Measurements from ENCODE around the gene PTDSS2.
"Not testable (repeated sequence)": the region's sequence is repeated elsewhere in the genome, so short reads cannot be mapped to it uniquely, and the experiment has no call there.

The PTDSS2 gene

GRCh38 chr11:405954-406795 is 43.9 kb upstream of the PTDSS2 start:
- no peak for TF ChIP-seq CTCF (IDR thresholded peaks at IDR 0.05; ENCODE audit: extremely low read depth, missing control alignments)

GRCh38 chr11:406796-407650 is 43.1 kb upstream of the PTDSS2 start:
- peak; percentile 98 for DNase-seq (ENCODE audit: low spot score)
- TF ChIP-seq CTCF (IDR thresholded peaks at IDR 0.05; ENCODE audit: extremely low read depth, missing control alignments) = peak; percentile 9

More at GRCh38 chr11:405954-406795, 43.9 kb upstream of the PTDSS2 start:
- no peak for DNase-seq (ENCODE audit: low spot score)

- TF ChIP-seq CTCF (IDR thresholded peaks at IDR 0.05; ENCODE audit: extremely low read depth, missing control alignments) = no peak
- DNase-seq (ENCODE audit: low spot score) = no peak
These were observed 42.4 kb upstream of the PTDSS2 start for GRCh38 chr11:407651-408123.

- DNase-seq (ENCODE audit: low spot score) = no peak
- no peak for TF ChIP-seq CTCF (IDR thresholded peaks at IDR 0.05; ENCODE audit: extremely low read depth, missing control alignments)
These were observed 41.7 kb upstream of the PTDSS2 start for GRCh38 chr11:408154-409007.

GRCh38 chr11:409008-409599 is 41.0 kb upstream of the PTDSS2 start:
- no peak for TF ChIP-seq CTCF (IDR thresholded peaks at IDR 0.05; ENCODE audit: extremely low read depth, missing control alignments)
- no peak for DNase-seq (ENCODE audit: low spot score)

- no peak for TF ChIP-seq CTCF (IDR thresholded peaks at IDR 0.05; ENCODE audit: extremely low read depth, missing control alignments)
- no peak for DNase-seq (ENCODE audit: low spot score)
These were observed 40.2 kb upstream of the PTDSS2 start for GRCh38 chr11:409600-410483.

GRCh38 chr11:410711-411110 is 39.4 kb upstream of the PTDSS2 start:
- not testable (repeated sequence) for DNase-seq (ENCODE audit: low spot score)

GRCh38 chr11:411520-411919 is 38.6 kb upstream of the PTDSS2 start:
- not testable (repeated sequence) for DNase-seq (ENCODE audit: low spot score)
